HFF-Myc (cell line): ENCODE results near the gene IFFO2.

ENCODE experiments used
- DNase-seq: peaks from one replicate; pipeline ENCODE4 v3.0.0-alpha.2; 2011; ENCODE audit warnings: low read depth; ENCODE audit errors: extremely low read depth
- H3K4me3 ChIP-seq: replicated peaks from 2 replicates; pipeline ENCODE4 v1.5.1; 2011; ENCODE audit warnings: low read depth, mild to moderate bottlenecking, control low read depth, low read length
- CTCF ChIP-seq: IDR thresholded peaks from 2 replicates; pipeline ENCODE4 v1.5.1; 2012; ENCODE audit warnings: mild to moderate bottlenecking, low read depth, low read length, control low read depth; ENCODE audit errors: missing control alignments

The IFFO2 gene

GRCh38 chr1:18956193-18957135 lies at the start of gene IFFO2:
Gene IFFO2 (minus strand): TSS chr1:18956676. CDS start chr1:18956332, 344 bp downstream.
- H3K4me3 ChIP-seq: peak within 1 kb of the TSS; percentile 57
- no peak for TF ChIP-seq CTCF
- DNase-seq: peak; percentile 77

GRCh38 chr1:19006000-19006399 lies 49.5 kb upstream of the IFFO2 start:
- no peak for TF ChIP-seq CTCF
- DNase-seq: no peak
- no peak overlapping the region for H3K4me3 ChIP-seq

GRCh38 chr1:19003371-19004290 lies 47.2 kb upstream of the IFFO2 start:
- no peak for DNase-seq
- no peak for TF ChIP-seq CTCF
- H3K4me3 ChIP-seq: no peak overlapping the region

- DNase-seq: no peak
- no peak overlapping the region for H3K4me3 ChIP-seq
- TF ChIP-seq CTCF: no peak
Measured at GRCh38 chr1:19000065-19000464, 43.6 kb upstream of the IFFO2 start.

GRCh38 chr1:18999359-18999758 lies 42.9 kb upstream of the IFFO2 start:
- no peak overlapping the region for H3K4me3 ChIP-seq
- no peak for TF ChIP-seq CTCF
- DNase-seq: no peak

- TF ChIP-seq CTCF: no peak
- no peak for DNase-seq
- H3K4me3 ChIP-seq: no peak overlapping the region
Measured at GRCh38 chr1:18998016-18998724, 41.7 kb upstream of the IFFO2 start.
